Peyer's patch (tissue), 4 donors: ENCODE data around the gene ZNF554. TPM values are rescaled to one million over a fixed set of nuclear protein-coding genes. Genes with fewer than 3 reads are reported as not detected.

Experiments
- DNase-seq, 3 donors: peaks; one replicate each; pipeline ENCODE4 v3.0.0-alpha.2; 2017 to 2019
- H3K27ac ChIP-seq, 4 donors: fragments of 200-600 bp; sonication (generic); one replicate each; pipeline ENCODE4 v1.5.1; 2016 to 2019
- H3K27me3 ChIP-seq, 2 donors: fragments of 200-600 bp; sonication (generic); one replicate each; pipeline ENCODE4 v1.5.1; 2019
- H3K36me3 ChIP-seq, 3 donors: fragments of 200-600 bp; sonication (generic); one replicate each; pipeline ENCODE4 v1.5.1; 2016 to 2019
- H3K4me1 ChIP-seq, 4 donors: fragments of 200-600 bp; sonication (generic); one replicate each; pipeline ENCODE4 v1.5.1; 2016 to 2019
- H3K4me3 ChIP-seq, 4 donors: fragments of 200-600 bp; sonication (generic); 1 replicate in 3 of 4; 2 replicates in 1 of 4; pipeline ENCODE4 v1.5.1; 2016 to 2019; ENCODE audit warnings: mild to moderate bottlenecking in 1 of 4
- H3K9me3 ChIP-seq, 4 donors: fragments of 200-600 bp; sonication (generic); one replicate each; pipeline ENCODE4 v1.5.1; 2016 to 2019; ENCODE audit warnings: mild to moderate bottlenecking in 1 of 4
- CTCF ChIP-seq, 6 experiments: fragments of 450-650 bp in 4 of 6; fragments of 200-600 bp in 2 of 6; sonication (generic) in 1 of 6; IDR thresholded peaks; one replicate each; pipeline ENCODE4 v1.5.1; 2017 to 2019; ENCODE audit warnings: antibody characterized with exemption in 6 of 6, mild to moderate bottlenecking in 3 of 6, moderate library complexity in 1 of 6
- POLR2A ChIP-seq, 2 donors: fragments of 450-650 bp; IDR thresholded peaks; one replicate each; pipeline ENCODE4 v1.5.1; 2017; ENCODE audit warnings: antibody characterized with exemption in 2 of 2, mild to moderate bottlenecking in 2 of 2, moderate library complexity in 2 of 2
- total RNA-seq, 4 donors: library from RNA; depleted of rRNA; stranded (reverse); fragments of >200 nt; gene quantifications; one replicate each; pipeline ENCODE4 v1.1.0, GENCODE V29; 2016

Gene ZNF554
- total RNA-seq, 4 donors from 2014 or later = 2.5 to 15.4 (median 6.7) TPM

GRCh38 chr19:2834294-2834871 is 14.7 kb downstream of the ZNF554 start:
- H3K4me3 ChIP-seq = no peak overlapping the region
- DNase-seq = no peak
- H3K27me3 ChIP-seq = no peaks in the 10 kb centered on the region
- H3K36me3 ChIP-seq = peaks cover 0 to 29% (median 12%) of the 10 kb centered on the region in 3 donors
- H3K27ac ChIP-seq = no peak overlapping the region
- TF ChIP-seq POLR2A (IDR thresholded peaks at IDR 0.05) (no peak), CTCF (IDR thresholded peaks at IDR 0.05) (no peak)
- H3K9me3 ChIP-seq = peaks cover 0 to 49% (median 20%) of the 10 kb centered on the region in 4 donors
- no peaks in the 10 kb centered on the region for H3K4me1 ChIP-seq

GRCh38 chr19:2837430-2837829 is 17.8 kb downstream of the ZNF554 start:
- Histone ChIP-seq H3K9me3 (peaks cover 0 to 50% (median 20%) of the 10 kb centered on the region in 4 donors), H3K36me3 (peaks cover 0 to 23% (median 12%) of the 10 kb centered on the region in 3 donors), H3K4me3 (no peak overlapping the region), H3K27ac (no peak overlapping the region), H3K27me3 (no peaks in the 10 kb centered on the region), H3K4me1 (peaks cover 0 to 7% (median 4%) of the 10 kb centered on the region in 4 donors)
- no peak for DNase-seq
- TF ChIP-seq POLR2A (IDR thresholded peaks at IDR 0.05) = no peak
- TF ChIP-seq CTCF (IDR thresholded peaks at IDR 0.05) = no peak

- Histone ChIP-seq H3K36me3 (no peaks in the 10 kb centered on the region), H3K4me3 (peak within 1 kb of the TSS; percentile 65 to 99 (median 90)), H3K4me1 (peaks cover 0 to 13% (median 9%) of the 10 kb centered on the region in 4 donors), H3K9me3 (peaks cover 0 to 15% (median 0%) of the 10 kb centered on the region in 4 donors), H3K27ac (peak within 1 kb of the TSS; percentile 81 to 88 (median 86)), H3K27me3 (no peaks in the 10 kb centered on the region)
- DNase-seq = peak; percentile 98 to 100 (median 100)
- TF ChIP-seq POLR2A (IDR thresholded peaks at IDR 0.05) = peak; percentile 15 to 28
- peak; percentile 57 to 79 (median 70) for TF ChIP-seq CTCF (IDR thresholded peaks at IDR 0.05)
These were observed 21.4 kb downstream of the ZNF554 start, which contains the start of gene ZNF555 for GRCh38 chr19:2840794-2841791. Gene ZNF555 (plus strand): TSS chr19:2841475. CDS start chr19:2841573, 98 bp downstream.

- DNase-seq = no peak
- peak overlapping the region; percentile 81 to 88 (median 86) for H3K27ac ChIP-seq
- peaks cover 0 to 13% (median 9%) of the 10 kb centered on the region in 4 donors for H3K4me1 ChIP-seq
- H3K36me3 ChIP-seq = no peaks in the 10 kb centered on the region
- H3K9me3 ChIP-seq = peaks cover 0 to 5% (median 0%) of the 10 kb centered on the region in 4 donors
- no peak for TF ChIP-seq CTCF (IDR thresholded peaks at IDR 0.05)
- TF ChIP-seq POLR2A (IDR thresholded peaks at IDR 0.05) = no peak
- H3K4me3 ChIP-seq = peak overlapping the region; percentile 65 to 99 (median 90)
- H3K27me3 ChIP-seq = no peaks in the 10 kb centered on the region
These were observed 22.3 kb downstream of the ZNF554 start for GRCh38 chr19:2841855-2842574.

GRCh38 chr19:2845107-2845506 is 25.4 kb downstream of the ZNF554 start:
- Histone ChIP-seq H3K9me3 (no peaks in the 10 kb centered on the region), H3K4me1 (peaks cover 0 to 13% (median 9%) of the 10 kb centered on the region in 4 donors), H3K27me3 (no peaks in the 10 kb centered on the region), H3K27ac (no peak overlapping the region), H3K4me3 (no peak overlapping the region), H3K36me3 (peaks cover 0 to under 1% (median 0%) of the 10 kb centered on the region in 3 donors)
- DNase-seq = no peak
- TF ChIP-seq CTCF (IDR thresholded peaks at IDR 0.05) (no peak), POLR2A (IDR thresholded peaks at IDR 0.05) (no peak)
